Activated CD8-positive, alpha-beta memory T cell treated with anti-CD3 and anti-CD28 coated beads, Interleukin-2, amount 50 U/mL, for 24 hours (primary cell): ENCODE data around the gene VCL.
"Not testable (repeated sequence)": the region's sequence is repeated elsewhere in the genome, so short reads cannot be mapped to it uniquely, and the experiment has no call there.

ENCODE experiments used
- DNase-seq: peaks from one replicate; pipeline ENCODE4 v3.0.0-alpha.2; 2020; ENCODE audit errors: extremely low read depth

Gene VCL

DNA sequence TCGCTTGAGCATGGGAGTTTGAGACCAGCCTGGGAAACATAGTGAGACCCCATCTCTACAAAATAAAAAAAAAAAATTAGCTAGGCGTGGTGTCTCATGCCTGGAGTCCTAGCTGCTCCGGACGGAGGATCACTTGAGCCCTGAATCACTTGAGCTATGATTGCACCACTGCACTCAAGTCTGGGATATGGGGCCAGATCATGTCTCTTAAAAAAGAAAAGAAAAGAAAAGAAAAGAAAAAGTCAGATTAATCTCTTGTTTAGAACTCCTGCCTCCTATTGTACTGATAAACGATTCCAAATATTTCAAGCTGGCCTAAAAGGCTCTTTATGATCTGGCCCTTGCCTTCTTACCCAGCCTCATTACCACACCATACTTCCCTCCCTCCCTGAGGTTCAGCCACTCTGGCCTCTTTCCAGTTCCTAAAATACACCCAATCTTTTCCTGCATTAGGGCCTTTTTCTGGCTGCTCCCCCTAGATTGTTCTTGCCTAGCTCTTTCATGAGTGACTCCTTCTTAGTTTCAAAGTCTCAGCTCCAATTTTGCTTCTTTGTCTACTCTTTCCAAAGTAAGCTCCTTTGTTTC lies 41.7 kb downstream of the VCL start:
- DNase-seq, result no peak

DNA sequence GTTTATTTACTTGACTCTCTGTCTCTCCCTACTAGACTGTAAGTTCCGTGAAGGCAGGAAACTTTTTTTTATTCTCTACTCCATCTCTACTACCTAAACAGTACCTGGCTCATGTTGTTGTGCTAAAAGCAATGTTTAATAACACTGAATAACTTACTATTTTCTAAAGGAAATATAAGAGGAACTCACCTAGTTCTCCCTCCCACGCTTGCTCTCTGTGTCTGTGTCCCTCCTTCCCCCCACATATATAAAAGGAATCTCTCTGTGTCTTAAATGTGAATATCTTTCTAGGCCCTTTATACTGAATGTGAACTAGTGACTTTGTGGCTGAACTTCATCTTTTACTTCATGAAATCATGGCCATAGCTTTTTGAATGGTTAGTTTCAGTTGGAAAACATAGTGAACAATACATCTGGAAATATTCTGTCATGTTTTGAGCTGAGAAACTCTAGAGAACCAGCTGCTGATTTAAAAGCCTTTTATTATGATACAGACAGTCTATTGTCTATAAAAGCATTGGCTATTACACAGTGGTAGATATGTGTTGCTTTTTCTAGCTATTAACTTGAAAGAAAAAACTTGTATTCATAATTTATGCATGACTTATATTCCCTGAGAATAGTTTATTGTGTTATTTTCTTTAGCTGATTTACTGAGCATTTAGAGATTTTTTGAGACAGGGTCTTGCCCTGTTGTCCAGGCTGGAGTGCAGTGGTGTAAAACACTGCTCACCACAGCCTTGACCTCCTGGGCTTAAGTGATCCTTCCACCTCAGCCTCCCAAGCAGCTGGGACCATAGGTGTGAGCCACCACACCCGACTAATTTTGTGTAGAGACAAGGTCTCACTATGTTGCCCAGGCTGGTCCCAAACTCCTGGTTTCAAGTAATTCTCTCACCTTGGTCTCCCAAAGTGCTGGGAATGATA lies 42.5 kb downstream of the VCL start:
- no peak for DNase-seq

DNA sequence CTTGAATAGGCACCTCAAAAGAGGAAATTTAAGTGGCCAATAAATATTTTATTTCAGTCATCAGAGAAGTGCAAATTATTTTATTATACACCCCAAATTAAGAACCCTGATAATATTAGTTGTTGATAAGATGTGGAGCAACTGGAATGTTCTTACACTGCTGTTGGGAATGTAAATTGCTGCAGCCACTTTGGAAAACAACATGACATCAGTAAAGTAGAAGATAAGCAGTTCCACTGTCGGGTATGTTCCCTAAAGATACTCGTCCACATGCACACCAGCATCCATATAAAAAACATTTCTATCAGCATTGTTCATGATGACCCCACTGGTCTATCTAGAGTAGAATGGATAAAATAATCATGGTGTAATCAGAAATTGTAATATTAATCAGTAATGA lies 46.5 kb downstream of the VCL start:
- no peak for DNase-seq

DNA sequence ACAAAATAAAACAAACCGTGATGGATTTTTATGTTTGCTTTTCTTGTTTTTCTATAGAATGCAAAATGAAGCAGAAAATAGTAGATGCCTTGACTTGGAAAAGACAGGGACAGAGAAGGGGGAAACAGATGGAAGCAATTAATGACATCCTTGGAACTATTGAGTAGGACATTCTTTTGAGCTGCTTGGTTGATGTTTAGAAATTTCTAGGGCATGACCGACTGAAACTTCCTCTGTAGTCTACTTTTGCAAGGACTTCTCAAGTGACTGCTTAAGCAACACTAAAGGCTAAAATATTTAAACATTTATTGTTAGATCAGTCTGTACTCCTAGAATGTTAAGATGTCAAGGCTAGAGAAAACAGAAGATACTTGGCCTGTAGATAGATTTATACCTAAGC lies 49.4 kb downstream of the VCL start:
- DNase-seq, result no peak

DNA sequence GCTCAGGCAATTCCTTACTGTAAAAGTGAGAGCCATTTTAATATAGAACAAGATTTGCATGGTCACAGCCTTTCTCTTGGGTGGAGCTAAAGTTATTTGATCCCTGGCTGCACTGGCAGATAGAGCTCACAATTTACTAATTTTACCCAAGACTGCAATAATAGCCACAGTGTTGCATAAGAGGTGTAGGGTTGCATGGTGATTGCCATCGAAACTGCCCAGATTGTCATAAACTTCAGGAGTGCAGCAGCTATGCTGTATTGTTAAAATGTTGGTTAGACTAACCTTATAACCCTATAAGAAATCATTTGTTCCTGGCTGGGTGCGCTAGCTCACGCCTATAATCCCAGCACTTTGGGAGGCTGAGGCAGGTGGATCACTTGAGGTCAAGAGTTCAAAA lies 50.0 kb downstream of the VCL start:
- DNase-seq, result no peak

DNA sequence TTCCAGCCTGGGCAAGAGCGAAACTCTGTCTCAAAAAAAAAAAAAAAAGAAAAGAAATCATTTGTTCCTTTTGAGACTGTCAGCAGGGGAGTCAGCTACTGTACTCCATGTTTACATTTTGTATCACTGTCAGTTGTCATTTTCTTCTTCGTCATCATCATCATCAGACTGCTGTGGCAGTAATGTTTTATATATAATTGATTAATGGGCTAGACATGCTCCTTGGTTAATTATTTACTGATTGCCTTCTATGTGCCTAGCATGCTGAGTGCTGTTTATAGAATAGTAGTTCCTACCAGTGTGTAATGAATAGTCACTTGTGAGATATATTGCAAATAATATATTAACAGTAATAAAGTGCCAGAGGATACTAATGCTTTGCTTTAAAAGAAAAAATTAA lies 50.5 kb downstream of the VCL start:
- DNase-seq, result no peak

DNA sequence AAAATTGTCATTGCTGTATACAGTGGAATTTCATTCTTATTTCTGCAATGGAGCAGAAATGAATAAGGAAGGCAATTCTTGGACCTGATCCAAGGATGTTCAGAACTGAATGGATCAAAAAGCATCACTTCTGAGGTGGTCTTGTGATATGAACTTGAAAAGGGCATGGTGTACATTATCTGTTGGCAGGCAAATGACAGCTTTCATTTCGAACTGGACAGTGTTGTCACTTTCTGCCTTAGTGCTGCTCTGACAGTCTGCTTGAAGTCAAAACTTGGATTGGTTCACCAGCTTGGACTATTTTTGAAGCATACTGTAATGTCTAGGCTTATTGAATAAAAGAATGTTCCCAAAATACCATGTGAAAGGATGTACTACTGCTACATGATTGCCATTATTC lies 52.0 kb downstream of the VCL start:
- no peak for DNase-seq

DNA sequence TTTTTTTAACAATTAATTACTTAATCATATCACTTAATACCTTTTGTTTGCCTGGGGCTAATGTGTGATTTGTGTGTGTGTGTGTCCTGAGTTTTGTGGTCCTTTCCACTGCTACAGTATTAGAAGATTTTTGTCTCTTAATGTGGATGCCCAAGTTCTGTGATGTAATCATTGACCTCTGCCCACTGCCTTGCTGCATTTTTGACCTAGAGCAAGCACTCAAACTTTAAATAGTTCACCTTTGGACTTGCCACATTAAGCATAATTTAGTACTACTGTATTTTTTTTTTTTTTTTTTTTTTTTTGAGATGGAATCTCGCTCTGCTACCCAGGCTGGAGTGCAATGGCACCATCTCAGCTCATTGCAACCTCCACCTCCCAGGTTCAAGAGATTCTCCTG lies 52.7 kb downstream of the VCL start:
- no peak for DNase-seq

DNA sequence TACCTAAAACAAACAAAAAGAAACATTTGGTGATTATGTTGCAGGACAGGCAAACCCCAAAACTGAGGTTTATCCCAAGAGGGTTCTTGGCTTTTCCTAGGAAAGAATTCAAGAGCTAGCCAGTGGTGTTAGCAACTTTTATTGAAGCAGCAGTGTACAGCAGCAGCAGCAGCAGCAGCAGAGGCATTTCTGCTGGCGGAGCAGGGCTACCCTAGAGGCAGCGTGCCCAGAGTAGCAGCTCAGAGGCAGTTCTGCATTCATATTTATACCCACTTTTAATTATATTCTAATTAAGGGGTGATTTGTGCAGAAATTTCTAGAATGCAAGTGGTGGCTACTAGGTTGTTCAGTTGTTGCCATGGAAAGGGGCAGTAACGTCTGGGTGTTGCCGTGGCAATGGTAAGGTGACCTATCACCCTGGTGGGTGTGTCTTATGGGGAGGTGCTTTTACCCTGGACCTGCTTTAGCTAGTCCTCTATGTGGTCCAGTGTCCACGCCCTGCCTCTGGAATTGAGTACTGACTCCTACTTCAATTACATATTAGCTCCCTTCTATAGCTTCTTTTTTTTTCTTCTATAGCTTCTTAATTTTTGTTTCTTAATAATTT lies 53.9 kb downstream of the VCL start:
- DNase-seq, result no peak

DNA sequence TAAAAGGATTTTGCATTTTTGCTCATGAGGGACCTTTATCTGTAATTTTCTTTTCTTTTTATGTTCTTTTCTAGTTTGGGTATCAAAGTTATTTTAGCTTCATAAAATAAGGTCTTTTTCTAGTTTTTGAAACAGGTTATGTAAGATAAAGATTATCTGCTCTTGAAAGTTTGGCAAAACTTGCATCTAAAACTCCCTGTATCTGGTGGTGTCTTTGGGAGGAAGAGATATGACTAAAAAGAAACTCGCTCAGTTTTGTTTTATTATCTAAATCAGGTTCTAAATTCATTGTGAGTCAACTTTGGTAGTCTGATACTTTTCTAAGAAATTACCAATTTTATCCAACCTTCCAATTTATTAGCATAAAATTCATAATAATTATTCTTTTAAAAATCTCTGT lies 55.1 kb downstream of the VCL start:
- no peak for DNase-seq

DNA sequence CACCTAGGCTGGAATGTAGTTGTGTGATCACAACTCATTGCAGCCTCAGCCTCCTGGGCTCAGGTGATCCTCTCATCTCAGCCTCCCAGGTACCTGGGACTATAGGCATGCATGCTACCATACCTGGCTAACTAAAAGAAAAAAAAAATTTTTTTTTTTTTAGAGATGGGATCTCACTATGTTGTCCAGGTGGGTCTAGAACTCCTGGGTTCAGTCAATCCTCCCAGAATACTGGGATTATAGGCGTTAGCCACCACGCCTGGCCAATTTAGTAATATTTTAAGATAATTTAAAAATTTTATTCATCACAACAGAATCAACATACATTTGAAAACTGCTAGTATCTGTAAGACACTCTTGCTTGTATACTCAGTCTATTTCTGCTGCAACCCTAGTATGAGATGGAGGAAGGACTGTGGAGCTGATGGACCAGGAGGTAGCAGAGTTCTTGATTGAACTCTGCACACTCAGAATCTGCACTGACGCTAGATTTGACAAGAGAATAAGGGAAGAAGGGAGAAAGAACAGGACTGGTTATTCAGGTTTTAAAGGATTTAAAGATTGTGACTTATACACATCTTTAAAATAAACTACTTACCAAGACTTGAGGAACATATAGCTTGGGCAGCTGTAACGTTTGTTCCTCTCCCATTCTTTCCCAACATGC lies 57.6 kb downstream of the VCL start:
- DNase-seq, result no peak

DNA sequence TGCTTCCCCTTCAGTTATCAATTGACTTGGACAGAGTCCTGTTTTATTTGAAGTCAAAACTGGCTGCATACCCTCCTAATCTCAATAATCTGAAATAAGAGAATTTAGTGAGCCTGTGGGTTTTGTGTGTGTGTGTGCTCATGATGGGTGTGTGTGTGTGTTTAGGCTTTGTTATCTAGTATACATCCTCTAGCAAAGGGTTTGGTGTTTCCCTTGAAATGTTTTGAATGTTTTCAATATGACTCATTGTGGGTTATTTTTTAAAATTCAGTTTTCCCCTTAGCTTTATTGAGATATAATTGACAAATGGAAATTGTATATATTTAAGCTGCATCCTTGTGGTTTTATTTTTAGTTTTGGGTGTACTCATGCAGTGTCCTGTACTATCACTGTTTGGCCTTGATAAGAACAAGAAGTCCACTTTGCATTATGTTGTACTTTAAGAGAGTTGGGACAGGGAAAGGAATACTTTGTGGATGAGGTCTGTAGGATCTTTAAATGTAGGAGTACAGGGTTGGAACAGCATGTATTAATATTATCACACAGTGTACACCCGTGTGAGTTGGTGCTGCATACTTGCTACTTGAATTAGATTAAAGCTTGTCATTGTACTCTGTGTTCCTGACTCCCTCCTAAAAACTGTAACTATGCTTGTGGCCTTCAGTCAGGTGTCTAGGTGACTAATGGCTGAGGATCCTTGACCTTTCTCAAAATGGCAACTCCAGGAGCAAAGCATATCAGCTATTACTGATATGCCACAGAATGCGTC lies 58.3 kb downstream of the VCL start:
- no peak for DNase-seq

DNA sequence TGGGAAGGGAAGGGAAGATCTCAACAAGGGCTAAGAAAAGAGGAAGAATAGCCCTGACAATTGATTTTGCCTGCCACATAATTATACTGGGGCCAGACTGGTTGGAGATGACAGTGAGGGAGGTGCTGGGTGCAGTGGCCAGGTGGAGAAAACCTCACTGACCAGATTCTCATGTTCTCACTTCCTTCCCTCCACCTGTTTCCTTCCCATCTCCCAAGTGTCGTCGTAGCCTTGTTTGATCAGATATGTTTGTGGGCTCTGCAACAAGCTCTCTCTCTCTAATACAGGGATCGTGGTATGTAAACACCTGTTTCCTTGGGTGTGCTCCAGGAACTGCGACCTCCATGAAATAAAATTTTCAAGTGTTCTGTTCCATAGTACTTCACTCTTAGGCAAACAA lies 60.2 kb downstream of the VCL start:
- DNase-seq, result no peak

DNA sequence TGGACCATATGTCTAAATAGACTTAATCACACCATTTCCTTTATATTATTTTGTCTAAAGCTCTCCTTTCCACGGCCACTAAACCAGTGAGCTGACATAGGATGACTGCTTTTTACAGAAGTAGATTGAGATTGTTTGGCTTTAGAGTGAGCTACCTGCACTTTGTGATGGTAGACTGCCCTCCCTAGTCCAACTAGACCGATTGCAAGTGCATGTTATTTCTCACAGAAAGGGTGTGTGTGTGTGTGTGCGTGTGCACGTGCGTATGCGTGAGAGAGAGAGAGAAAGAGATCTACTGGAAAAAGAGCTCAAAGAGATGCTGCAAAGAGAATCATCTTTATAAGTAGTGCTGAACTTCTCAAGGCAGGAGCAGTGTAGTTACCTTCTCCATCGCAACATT lies 60.7 kb downstream of the VCL start:
- no peak for DNase-seq

DNA sequence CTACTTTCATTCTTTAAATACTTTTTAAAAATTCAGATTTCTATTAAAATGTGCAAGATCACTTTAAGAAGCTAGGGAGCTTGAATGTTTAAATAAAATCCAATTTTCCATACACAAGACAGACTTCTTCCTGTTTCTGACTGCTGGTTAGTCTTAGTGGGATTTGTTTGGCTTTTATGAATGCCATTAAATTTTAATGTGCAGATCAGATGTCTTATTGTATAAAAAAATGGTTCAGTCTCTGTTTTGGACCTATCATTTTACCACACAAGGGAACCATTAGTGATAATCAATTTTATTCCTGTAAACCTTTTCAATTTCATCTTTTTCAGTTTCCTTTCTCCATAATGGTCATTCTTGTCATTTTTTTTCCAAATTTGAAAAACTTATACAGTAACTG lies 63.2 kb downstream of the VCL start:
- no peak for DNase-seq

DNA sequence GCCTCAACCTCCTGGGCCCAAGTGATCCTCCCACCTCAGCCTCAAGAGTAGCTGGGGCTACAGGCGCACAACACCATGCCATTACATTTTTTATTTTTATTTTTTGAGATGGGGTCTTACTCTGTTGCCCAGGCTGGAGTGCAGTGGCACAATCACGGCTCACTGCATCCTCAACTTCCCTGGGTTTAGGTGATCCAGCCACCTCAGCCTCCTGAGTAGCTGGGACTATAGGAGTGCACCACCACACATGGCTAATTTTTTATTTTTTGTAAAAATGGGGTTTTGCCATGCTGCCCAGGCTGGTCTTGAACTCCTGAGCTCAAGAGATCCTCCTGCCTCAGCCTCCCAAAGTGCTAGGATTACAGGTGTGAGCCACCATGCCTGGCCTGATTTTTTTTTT lies 64.1 kb downstream of the VCL start:
- DNase-seq, result not testable (repeated sequence)

DNA sequence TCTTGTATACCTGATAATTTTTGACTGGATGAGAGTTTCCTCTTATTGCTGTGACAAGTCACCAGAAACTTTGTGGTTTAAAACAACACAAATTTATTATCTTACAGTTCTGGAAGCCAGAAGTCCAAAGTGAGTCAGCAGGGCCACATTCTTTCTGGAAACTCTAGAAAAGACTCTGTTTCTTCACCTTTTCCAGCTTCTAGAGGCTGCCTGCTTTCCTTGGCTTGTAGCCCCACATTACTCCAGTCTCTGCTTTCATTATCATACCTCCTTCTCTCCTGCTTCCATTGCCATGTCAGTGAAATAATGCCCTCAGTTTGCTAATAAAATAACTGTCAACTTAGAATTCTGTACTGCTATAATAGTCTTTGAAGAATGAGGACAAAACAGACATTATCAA lies 65.3 kb downstream of the VCL start:
- DNase-seq, result no peak

DNA sequence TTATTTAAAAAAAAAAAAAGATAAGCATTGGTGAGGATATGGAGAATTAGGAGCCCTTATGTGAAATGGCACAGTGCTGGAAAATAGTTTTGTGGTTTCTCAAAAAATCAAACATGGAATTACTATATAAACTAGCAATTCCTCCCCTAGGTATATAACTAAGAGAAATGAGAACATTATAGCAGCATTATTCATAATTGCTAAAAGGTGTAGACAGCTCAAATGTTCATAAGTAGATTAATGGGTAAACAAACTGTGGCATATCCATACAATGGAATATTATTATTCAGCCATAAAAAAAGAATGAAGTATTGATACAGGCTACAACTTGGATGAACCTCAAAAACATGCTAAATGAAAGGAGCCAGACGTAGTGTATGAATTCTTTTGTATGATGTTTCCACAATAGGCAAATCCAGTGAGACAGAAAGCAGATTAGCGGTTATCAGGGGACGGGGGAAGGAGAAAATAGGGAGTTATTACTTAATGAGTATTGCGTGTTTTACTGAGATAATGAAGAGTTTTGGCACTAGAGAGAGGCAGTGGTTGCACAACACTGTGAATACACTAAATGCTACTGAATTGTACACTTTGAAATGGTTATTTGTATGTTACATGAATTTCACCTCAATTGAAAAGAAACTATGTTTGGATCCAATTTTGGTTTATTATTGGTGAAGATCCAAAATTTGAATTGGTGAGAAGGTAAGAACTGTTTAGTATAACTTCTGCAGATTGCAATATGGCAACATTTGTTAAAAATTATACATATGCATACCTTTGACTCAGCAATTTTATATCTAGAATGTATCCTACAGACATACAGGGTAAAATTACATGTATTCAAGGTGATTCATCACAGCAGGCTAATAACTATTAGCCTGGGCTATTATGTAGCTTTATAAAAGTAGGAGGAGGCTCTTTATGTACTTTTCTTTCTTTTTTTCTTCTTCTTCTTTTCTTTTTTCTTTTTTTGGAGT lies 69.7 kb downstream of the VCL start:
- DNase-seq, result no peak

DNA sequence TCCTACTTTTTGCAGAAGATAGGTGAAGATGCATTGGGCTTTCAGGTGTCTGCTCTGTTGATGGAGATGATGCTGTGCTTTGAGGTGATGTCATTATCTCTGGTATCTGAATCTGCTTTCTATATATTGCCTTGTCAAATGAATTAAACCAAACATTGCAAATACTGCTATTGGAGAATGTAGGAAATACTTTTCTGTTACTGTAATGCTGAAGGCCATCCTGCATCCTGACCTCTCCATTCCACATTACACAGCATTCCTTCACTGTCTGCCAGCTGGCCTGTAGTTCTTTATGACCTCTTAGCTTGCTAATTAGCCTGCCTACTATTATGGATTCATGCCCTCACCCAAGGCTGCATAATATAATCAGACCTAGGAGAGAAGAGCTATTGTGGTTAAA lies 73.2 kb downstream of the VCL start:
- no peak for DNase-seq

DNA sequence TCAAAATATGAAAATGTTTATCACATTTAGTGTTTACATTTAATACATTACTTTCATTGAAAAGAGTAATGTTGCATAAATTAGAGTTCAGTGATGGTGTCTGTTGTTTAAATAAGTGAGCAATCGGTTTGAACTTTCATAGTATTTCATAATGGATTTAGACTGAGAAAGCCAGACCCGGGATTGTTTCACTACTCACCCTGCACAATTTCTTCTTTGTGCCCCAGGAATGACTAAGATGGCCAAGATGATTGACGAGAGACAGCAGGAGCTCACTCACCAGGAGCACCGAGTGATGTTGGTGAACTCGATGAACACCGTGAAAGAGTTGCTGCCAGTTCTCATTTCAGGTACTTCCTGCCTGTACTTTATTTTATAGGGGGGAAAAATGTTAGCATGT lies 74.6 kb downstream of the VCL start:
- DNase-seq, result no peak

DNA sequence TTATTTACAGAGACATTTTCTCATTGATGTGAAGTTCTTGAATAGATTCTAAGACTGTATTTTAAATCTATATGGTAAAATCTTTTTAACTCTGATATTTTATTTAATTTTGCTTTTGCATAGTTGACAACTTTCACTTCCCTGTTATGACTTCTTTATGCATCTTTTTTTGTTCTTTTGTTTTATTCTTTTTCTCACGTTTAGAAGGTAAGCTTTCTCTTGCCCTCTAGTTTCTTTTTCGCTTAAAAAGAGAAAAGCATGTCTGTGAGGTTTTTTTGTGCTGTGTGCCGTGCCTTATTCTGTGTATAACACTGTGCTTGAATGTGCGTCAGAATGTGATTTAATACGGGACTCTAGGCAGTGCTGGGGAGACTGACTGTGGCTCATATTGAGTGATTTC lies 78.0 kb downstream of the VCL start:
- no peak for DNase-seq
